Measurements from ENCODE around the gene CPSF6.
A peak's percentile ranks its signal among the peaks of the same experiment; 100 is the strongest.

Gene CPSF6

GRCh38 chr12:69239922-69240630 lies 707 bp downstream of the CPSF6 start:
- H3K27me3 ChIP-seq (ENCODE audit: control insufficient read depth, insufficient read depth, low read length) = no peaks in the 10 kb centered on the region
- peak overlapping the region; percentile 87 for H3K4me3 ChIP-seq (ENCODE audit: low read length)

DNA sequence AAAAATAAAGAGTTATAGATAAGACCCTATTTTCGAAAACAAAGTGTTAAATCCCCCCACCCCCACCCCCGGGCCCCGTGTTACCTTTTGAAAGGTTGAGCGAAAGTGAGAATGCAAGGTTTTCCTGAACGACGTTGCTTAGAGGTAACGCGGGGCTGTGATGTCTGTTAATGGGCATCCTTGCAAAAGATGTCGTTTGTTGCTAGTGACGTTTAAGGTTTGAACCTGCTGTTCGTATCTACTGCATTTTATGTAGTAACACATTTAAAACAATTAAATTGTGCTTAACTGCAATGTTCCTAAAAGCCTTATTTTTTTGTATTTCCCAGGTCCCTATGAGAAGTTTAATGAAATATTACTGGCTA lies 1.2 kb downstream of the CPSF6 start:
- H3K36me3 ChIP-seq (ENCODE audit: insufficient read depth, low read length) = no peaks in the 10 kb centered on the region
- H3K4me1 ChIP-seq (ENCODE audit: control insufficient read depth, insufficient read depth, low read length) = peaks cover 22% of the 10 kb centered on the region
- H3K27me3 ChIP-seq (ENCODE audit: control insufficient read depth, insufficient read depth, low read length) = no peaks in the 10 kb centered on the region
- H3K4me2 ChIP-seq (ENCODE audit: low read length) = peak overlapping the region; percentile 93
- H3K4me3 ChIP-seq (ENCODE audit: low read length) = peak overlapping the region; percentile 87
- H3K9ac ChIP-seq (ENCODE audit: low read depth, low read length) = peak overlapping the region; percentile 93
- H3K9me3 ChIP-seq (replicated peaks; ENCODE audit: low read length) = no peaks in the 10 kb centered on the region

More at GRCh38 chr12:69239922-69240630, 707 bp downstream of the CPSF6 start:
- Histone ChIP-seq H3K36me3 (ENCODE audit: insufficient read depth, low read length) (no peaks in the 10 kb centered on the region), H3K4me1 (ENCODE audit: control insufficient read depth, insufficient read depth, low read length) (peaks cover 22% of the 10 kb centered on the region), H3K9me3 (replicated peaks; ENCODE audit: low read length) (no peaks in the 10 kb centered on the region), H3K4me2 (ENCODE audit: low read length) (peak overlapping the region; percentile 93), H3K9ac (ENCODE audit: low read depth, low read length) (peak overlapping the region; percentile 93)

DNA sequence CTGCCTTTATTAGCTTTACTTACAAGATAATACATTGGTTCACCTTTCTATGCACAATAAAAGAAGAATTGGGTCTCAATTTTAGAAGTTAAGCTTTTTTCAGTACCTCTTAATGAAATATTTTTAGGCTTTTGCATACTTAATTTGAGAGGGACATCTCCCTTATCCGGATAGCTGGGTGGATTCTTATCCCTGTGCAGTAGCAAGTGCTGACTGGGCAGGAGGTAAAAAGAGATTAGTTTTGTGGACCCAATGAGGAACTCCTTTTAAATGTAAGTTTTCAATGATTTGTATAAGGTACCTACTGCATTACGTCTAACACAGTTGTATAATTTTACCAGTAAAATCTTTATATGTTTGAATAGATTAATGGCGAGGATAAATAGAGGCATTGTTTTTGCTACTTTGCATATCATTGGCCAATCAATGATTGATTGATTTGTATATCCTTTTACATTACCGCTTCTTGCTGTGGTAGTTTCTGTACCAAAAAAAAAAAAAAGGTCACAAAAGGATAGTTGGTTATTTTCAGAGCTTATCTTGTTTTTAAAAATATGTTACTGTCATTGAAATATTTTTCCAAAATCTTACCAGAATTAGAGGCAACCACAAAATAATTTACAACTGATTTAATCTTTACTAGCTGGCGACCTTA lies 2.2 kb downstream of the CPSF6 start:
- H3K9me3 ChIP-seq (replicated peaks; ENCODE audit: low read length) = no peaks in the 10 kb centered on the region
- H3K9ac ChIP-seq (ENCODE audit: low read depth, low read length) = peak overlapping the region; percentile 62
- peak overlapping the region; percentile 87 for H3K4me3 ChIP-seq (ENCODE audit: low read length)
- peaks cover 22% of the 10 kb centered on the region for H3K4me1 ChIP-seq (ENCODE audit: control insufficient read depth, insufficient read depth, low read length)
- H3K4me2 ChIP-seq (ENCODE audit: low read length) = peak overlapping the region; percentile 93
- no peaks in the 10 kb centered on the region for H3K36me3 ChIP-seq (ENCODE audit: insufficient read depth, low read length)
- no peaks in the 10 kb centered on the region for H3K27me3 ChIP-seq (ENCODE audit: control insufficient read depth, insufficient read depth, low read length)

DNA sequence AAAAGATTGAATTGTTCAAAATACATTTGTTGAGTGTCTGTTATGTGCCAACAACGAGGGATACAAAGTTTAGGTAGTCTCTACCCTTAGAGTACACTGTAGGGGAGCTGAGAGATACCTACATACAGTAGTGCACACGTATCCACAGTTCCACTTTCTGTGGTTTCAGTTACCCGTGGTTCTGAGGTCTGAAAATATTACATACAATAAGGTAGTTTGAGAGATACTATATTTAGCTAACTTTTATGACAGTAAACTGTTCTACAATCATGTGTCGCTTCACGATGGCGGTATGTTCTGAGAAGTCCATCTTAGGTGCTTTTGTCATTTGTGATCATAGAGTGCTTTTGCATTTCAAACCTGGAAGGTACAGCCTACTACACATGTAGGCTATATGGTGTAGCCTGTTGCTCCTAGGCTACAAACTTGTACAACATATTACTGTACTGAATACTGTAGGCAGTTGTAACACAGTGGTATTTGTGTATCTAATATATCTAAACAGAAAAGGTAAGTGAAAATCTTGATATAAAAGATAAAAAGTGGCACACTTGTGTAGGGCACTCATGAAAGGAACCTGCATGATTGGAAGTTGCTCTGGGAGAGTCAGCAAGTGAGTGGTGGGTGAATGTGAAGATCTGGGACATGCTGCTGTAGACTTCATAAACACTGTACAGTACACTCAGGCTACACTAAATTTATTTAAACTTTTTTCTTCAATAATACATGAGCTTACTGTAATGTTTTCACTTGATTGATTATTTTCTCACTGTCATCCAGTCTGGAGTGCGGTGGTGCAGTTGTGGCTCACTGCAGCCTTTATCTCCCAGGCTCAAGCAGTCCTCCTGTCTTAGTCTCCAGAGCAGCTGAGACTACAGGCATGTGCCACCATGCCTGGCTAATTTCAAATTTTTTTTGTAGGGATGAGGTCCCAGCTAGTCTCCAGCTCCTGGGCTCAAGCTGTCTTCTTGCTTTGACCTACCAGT lies 4.0 kb downstream of the CPSF6 start:
- Histone ChIP-seq H3K9me3 (replicated peaks; ENCODE audit: low read length) (no peaks in the 10 kb centered on the region), H3K36me3 (ENCODE audit: insufficient read depth, low read length) (no peaks in the 10 kb centered on the region), H3K4me2 (ENCODE audit: low read length) (peak overlapping the region; percentile 93), H3K27me3 (ENCODE audit: control insufficient read depth, insufficient read depth, low read length) (no peaks in the 10 kb centered on the region), H3K4me1 (ENCODE audit: control insufficient read depth, insufficient read depth, low read length) (peaks cover 22% of the 10 kb centered on the region), H3K9ac (ENCODE audit: low read depth, low read length) (no peak overlapping the region), H3K4me3 (ENCODE audit: low read length) (no peak overlapping the region)

DNA sequence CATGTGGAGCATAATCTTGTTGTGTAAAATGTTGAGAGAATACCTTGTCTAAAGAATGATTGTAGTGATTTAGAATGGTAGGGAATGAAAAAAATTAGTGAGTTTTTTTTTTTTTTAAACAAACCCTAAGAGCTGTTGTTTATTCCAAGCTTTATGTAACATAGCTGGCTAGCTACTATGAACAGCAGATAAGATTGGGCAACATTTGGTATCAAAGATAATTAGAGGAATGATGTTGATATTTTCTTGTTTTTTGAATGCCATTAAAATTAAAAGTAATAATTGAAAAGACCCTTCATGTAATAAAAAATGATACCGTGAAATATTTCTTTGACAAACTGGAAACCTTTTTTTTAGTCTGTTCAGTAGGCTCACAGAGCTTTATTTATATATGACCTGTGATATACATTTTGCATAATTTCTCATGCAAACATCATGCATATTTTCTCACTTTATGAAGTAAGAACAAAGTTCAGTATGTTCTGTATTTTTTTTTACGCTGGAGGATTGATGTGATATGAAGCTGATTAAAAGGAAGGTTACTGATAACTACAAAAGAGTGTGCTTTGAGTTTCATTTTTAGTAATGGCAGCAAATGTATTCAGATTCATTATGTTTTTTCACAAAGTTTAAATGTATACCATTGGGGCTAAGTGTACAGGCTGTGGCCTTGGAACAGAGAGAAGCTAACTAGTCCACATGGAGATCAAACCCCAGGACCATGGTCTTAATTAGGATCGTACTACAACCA lies 8.1 kb downstream of the CPSF6 start:
- H3K9ac ChIP-seq (ENCODE audit: low read depth, low read length) = no peak overlapping the region
- H3K27me3 ChIP-seq (ENCODE audit: control insufficient read depth, insufficient read depth, low read length) = no peaks in the 10 kb centered on the region
- H3K4me1 ChIP-seq (ENCODE audit: control insufficient read depth, insufficient read depth, low read length) = peaks cover 4% of the 10 kb centered on the region
- no peaks in the 10 kb centered on the region for H3K36me3 ChIP-seq (ENCODE audit: insufficient read depth, low read length)
- no peak overlapping the region for H3K4me3 ChIP-seq (ENCODE audit: low read length)
- no peaks in the 10 kb centered on the region for H3K9me3 ChIP-seq (replicated peaks; ENCODE audit: low read length)
- H3K4me2 ChIP-seq (ENCODE audit: low read length) = no peak overlapping the region

- no peaks in the 10 kb centered on the region for H3K9me3 ChIP-seq (replicated peaks; ENCODE audit: low read length)
- H3K27me3 ChIP-seq (ENCODE audit: control insufficient read depth, insufficient read depth, low read length) = no peaks in the 10 kb centered on the region
- peaks cover 17% of the 10 kb centered on the region for H3K36me3 ChIP-seq (ENCODE audit: insufficient read depth, low read length)
- peaks cover 4% of the 10 kb centered on the region for H3K4me1 ChIP-seq (ENCODE audit: control insufficient read depth, insufficient read depth, low read length)
- H3K4me2 ChIP-seq (ENCODE audit: low read length) = no peak overlapping the region
- H3K9ac ChIP-seq (ENCODE audit: low read depth, low read length) = no peak overlapping the region
- no peak overlapping the region for H3K4me3 ChIP-seq (ENCODE audit: low read length)
Observed at GRCh38 chr12:69252033-69252432, 12.7 kb downstream of the CPSF6 start.

DNA sequence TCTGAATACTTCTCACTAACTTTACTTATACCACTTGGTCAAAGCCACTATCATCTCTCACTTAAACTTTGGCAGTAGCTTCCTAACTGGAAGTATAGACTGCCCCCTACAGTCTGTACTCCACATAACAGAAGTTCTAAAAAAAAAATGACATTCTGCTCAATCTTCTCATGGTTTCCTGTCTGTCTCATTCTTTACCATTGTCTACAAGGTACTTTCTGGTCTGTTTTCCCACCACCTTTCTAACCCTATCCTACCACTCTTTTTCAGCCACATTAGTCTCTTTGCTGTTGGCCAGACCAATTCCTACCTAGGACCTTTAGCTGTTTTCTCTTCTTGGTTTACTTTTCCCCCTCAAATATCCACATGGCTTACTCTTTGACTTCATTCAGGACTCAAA lies 14.7 kb downstream of the CPSF6 start:
- Histone ChIP-seq H3K4me2 (ENCODE audit: low read length) (no peak overlapping the region), H3K4me1 (ENCODE audit: control insufficient read depth, insufficient read depth, low read length) (peaks cover 4% of the 10 kb centered on the region), H3K9me3 (replicated peaks; ENCODE audit: low read length) (no peaks in the 10 kb centered on the region), H3K36me3 (ENCODE audit: insufficient read depth, low read length) (peaks cover 33% of the 10 kb centered on the region), H3K4me3 (ENCODE audit: low read length) (no peak overlapping the region), H3K27me3 (ENCODE audit: control insufficient read depth, insufficient read depth, low read length) (no peaks in the 10 kb centered on the region), H3K9ac (ENCODE audit: low read depth, low read length) (no peak overlapping the region)

DNA sequence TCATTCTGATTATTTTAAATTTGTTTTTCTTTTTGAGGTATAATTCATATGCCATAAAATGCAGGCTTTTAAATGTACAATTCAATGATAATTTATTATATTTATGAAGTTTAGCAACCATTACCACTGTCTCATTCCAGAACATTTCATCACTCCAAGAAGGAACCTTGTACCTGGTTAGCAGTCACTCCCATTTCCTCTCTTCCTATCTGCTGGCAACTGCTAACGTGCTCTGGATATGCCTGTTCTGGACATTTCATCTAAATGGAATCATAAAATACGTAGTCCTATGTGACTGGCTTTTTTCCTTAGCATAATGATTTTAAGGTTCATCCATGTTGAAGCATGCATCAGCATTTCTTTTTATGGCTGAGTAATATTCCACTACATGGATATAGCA lies 15.5 kb downstream of the CPSF6 start:
- Histone ChIP-seq H3K27me3 (ENCODE audit: control insufficient read depth, insufficient read depth, low read length) (no peaks in the 10 kb centered on the region), H3K36me3 (ENCODE audit: insufficient read depth, low read length) (peaks cover 41% of the 10 kb centered on the region), H3K4me1 (ENCODE audit: control insufficient read depth, insufficient read depth, low read length) (peaks cover 4% of the 10 kb centered on the region), H3K9me3 (replicated peaks; ENCODE audit: low read length) (no peaks in the 10 kb centered on the region), H3K4me2 (ENCODE audit: low read length) (no peak overlapping the region), H3K9ac (ENCODE audit: low read depth, low read length) (no peak overlapping the region), H3K4me3 (ENCODE audit: low read length) (no peak overlapping the region)

- Histone ChIP-seq H3K9ac (ENCODE audit: low read depth, low read length) (no peak overlapping the region), H3K27me3 (ENCODE audit: control insufficient read depth, insufficient read depth, low read length) (no peaks in the 10 kb centered on the region), H3K36me3 (ENCODE audit: insufficient read depth, low read length) (peaks cover 73% of the 10 kb centered on the region)
Observed at GRCh38 chr12:69258655-69259054, 19.3 kb downstream of the CPSF6 start.

GRCh38 chr12:69262264-69262974 lies 23.1 kb downstream of the CPSF6 start:
- Histone ChIP-seq H3K36me3 (ENCODE audit: insufficient read depth, low read length) (peaks cover 74% of the 10 kb centered on the region), H3K4me1 (ENCODE audit: control insufficient read depth, insufficient read depth, low read length) (peaks cover 12% of the 10 kb centered on the region), H3K4me2 (ENCODE audit: low read length) (no peak overlapping the region), H3K9me3 (replicated peaks; ENCODE audit: low read length) (no peaks in the 10 kb centered on the region), H3K4me3 (ENCODE audit: low read length) (no peak overlapping the region), H3K9ac (ENCODE audit: low read depth, low read length) (no peak overlapping the region), H3K27me3 (ENCODE audit: control insufficient read depth, insufficient read depth, low read length) (no peaks in the 10 kb centered on the region)

More at GRCh38 chr12:69258655-69259054, 19.3 kb downstream of the CPSF6 start:
- Histone ChIP-seq H3K4me3 (ENCODE audit: low read length) (no peak overlapping the region), H3K4me2 (ENCODE audit: low read length) (no peak overlapping the region), H3K9me3 (replicated peaks; ENCODE audit: low read length) (no peaks in the 10 kb centered on the region), H3K4me1 (ENCODE audit: control insufficient read depth, insufficient read depth, low read length) (no peaks in the 10 kb centered on the region)

Measured in skeletal muscle satellite cell (primary cell).